ENCODE measurements around the gene SLC25A19. TPM values are rescaled to one million over a fixed set of nuclear protein-coding genes. Genes with fewer than 3 reads are reported as not detected.
A peak's percentile ranks its signal among the peaks of the same experiment; 100 is the strongest.

Gene SLC25A19
- total and polyA plus RNA-seq, 10 of the 15 experiments (the other 5 are each of a cell fraction or from before 2014, with no cell fraction given), result 32.9 to 91.6 (median 53.7) TPM

- Histone ChIP-seq H3K4me3 (no peak overlapping the region), H3K27me3 (replicated peaks in 1 of 2; ENCODE audit: control insufficient read depth in 2 of 2, insufficient read depth in 2 of 2, low read length in 1 of 2) (no peaks in the 10 kb centered on the region), H4K20me1 (ENCODE audit: control insufficient read depth, insufficient read depth) (no peaks in the 10 kb centered on the region), H3K9ac (ENCODE audit: control insufficient read depth, insufficient read depth, low read length) (no peak overlapping the region), H3K4me1 (ENCODE audit: control insufficient read depth, insufficient read depth, low read length) (peaks cover 85% of the 10 kb centered on the region), H2AFZ (ENCODE audit: control insufficient read depth, low read depth, low read length) (no peak overlapping the region), H3K27ac (ENCODE audit: control insufficient read depth, insufficient read depth) (peak overlapping the region; percentile 71), H3K36me3 (ENCODE audit: control insufficient read depth in 2 of 2, insufficient read depth in 2 of 2, low read length in 1 of 2) (peaks cover 23 to 27% of the 10 kb centered on the region in 2 experiments), H3K4me2 (ENCODE audit: control insufficient read depth, insufficient read depth) (no peak overlapping the region), H3K9me3 (replicated peaks; ENCODE audit: control insufficient read depth, insufficient read depth, low read length) (no peaks in the 10 kb centered on the region), H3K79me2 (ENCODE audit: control insufficient read depth, insufficient read depth, low read length) (peaks cover 38% of the 10 kb centered on the region)
- FAIRE-seq (no peak), ATAC-seq (no peak), DNase-seq (ENCODE audit: low read depth, low spot score) (no peak)
- SMC1A ChIA-PET (ENCODE audit: uncharacterized antibody, unreplicated experiment), result interaction anchor here (1.0 to 13.5 kb wide), 7 partner anchors 17 to 91 kb away, joined by 3 to 243 read pairs (median 4); partner anchors contain the start of gene SLC25A19
- 80% methylated on average over 11 of the region's 11 CpGs for WGBS (ENCODE audit: insufficient coverage, insufficient replicate concordance, low lambda C conversion rate, missing lambda C conversion rate)
- no peak for TF ChIP-seq PML (IDR thresholded peaks at IDR 0.05; ENCODE audit: low read length)
- TF ChIP-seq NR2F1 (conservative IDR thresholded peaks at IDR 0.05), result no peak
- TF ChIP-seq IKZF1 (conservative IDR thresholded peaks at IDR 0.05), result no peak
- no peak for TF ChIP-seq FOS (IDR thresholded peaks at IDR 0.05; ENCODE audit: borderline replicate concordance, extremely low read depth, insufficient read length)
- BruUV-seq (replicated peaks), result no TSS peak
- intact Hi-C loops (cut with micrococcal nuclease; ENCODE audit: unreplicated experiment) (no loop called here), in situ Hi-C loops (cut with MboI) (no loop called here)
- POLR2A ChIA-PET, result interaction anchor here (0.9 to 13.4 kb wide), 7 partner anchors 15 to 88 kb away, joined by 4 to 255 read pairs (median 8); partner anchors contain the start of genes GRB2, MIF4GD and SLC25A19
- CTCF ChIA-PET, result interaction anchor here (1.1 to 13.8 kb wide), 7 partner anchors 13 to 95 kb away, joined by 3 to 182 read pairs (median 5); partner anchors contain the start of gene GRB2
- RAD21 ChIA-PET (ENCODE audit: unreplicated experiment), result interaction anchor here (1.3 to 16.3 kb wide), 4 partner anchors 23 to 95 kb away, joined by 3 to 364 read pairs (median 6); partner anchors contain the start of genes GRB2 and SLC25A19
Measured at GRCh38 chr17:75317671-75318070, 28.4 kb upstream of the SLC25A19 start.

GRCh38 chr17:75316253-75316652 lies 27.0 kb upstream of the SLC25A19 start:
- Histone ChIP-seq H4K20me1 (ENCODE audit: control insufficient read depth, insufficient read depth) (no peaks in the 10 kb centered on the region), H3K4me2 (ENCODE audit: control insufficient read depth, insufficient read depth) (peak overlapping the region; percentile 75), H2AFZ (ENCODE audit: control insufficient read depth, low read depth, low read length) (no peak overlapping the region), H3K79me2 (ENCODE audit: control insufficient read depth, insufficient read depth, low read length) (peaks cover 29% of the 10 kb centered on the region), H3K36me3 (ENCODE audit: control insufficient read depth in 2 of 2, insufficient read depth in 2 of 2, low read length in 1 of 2) (peaks cover 14 to 16% of the 10 kb centered on the region in 2 experiments), H3K27ac (ENCODE audit: control insufficient read depth, insufficient read depth) (peak overlapping the region; percentile 89), H3K9ac (ENCODE audit: control insufficient read depth, insufficient read depth, low read length) (peak overlapping the region; percentile 45), H3K4me1 (ENCODE audit: control insufficient read depth, insufficient read depth, low read length) (peaks cover 87% of the 10 kb centered on the region), H3K27me3 (replicated peaks in 1 of 2; ENCODE audit: control insufficient read depth in 2 of 2, insufficient read depth in 2 of 2, low read length in 1 of 2) (no peaks in the 10 kb centered on the region), H3K9me3 (replicated peaks; ENCODE audit: control insufficient read depth, insufficient read depth, low read length) (no peaks in the 10 kb centered on the region), H3K4me3 (0 out of 2 replicates have a peak overlapping the region, but pooled peaks have one; percentile 30)
- CTCF ChIA-PET, result interaction anchor here (0.7 to 13.8 kb wide), 12 partner anchors 11 to 214 kb away, joined by 3 to 182 read pairs (median 6); partner anchors contain the start of genes GRB2 and SLC25A19
- 22% methylated on average over 5 of the region's 5 CpGs for WGBS (ENCODE audit: insufficient coverage, insufficient replicate concordance, low lambda C conversion rate, missing lambda C conversion rate)
- DNase-seq (ENCODE audit: low read depth, low spot score) (no peak), ATAC-seq (peak; percentile 8), FAIRE-seq (no peak)
- in situ Hi-C loops (cut with MboI), result no loop called here
- RAD21 ChIA-PET (ENCODE audit: unreplicated experiment), result interaction anchor here (0.8 to 16.3 kb wide), 10 partner anchors 22 to 96 kb away, joined by 3 to 364 read pairs (median 8); partner anchors contain the start of genes GRB2, MIF4GD and SLC25A19
- TF ChIP-seq MTA3 (IDR thresholded peaks at IDR 0.05; ENCODE audit: borderline replicate concordance, low read length) (peak; percentile 62; the same call in 1 of the 2 replicates), IRF4 (IDR thresholded peaks at IDR 0.05; ENCODE audit: low read depth, low read length) (0 out of 2 replicates have a peak, but pooled peaks have one; percentile 0), POLR2AphosphoS5 (IDR thresholded peaks at IDR 0.05; ENCODE audit: low read length) (peak; percentile 67), SRF (IDR thresholded peaks at IDR 0.05; ENCODE audit: low read depth in 2 of 2, low read length in 2 of 2) (no peak), MTA2 (IDR thresholded peaks at IDR 0.05; ENCODE audit: low read depth) (no peak), PML (IDR thresholded peaks at IDR 0.05; ENCODE audit: low read length) (no peak), POLR2AphosphoS2 (IDR thresholded peaks at IDR 0.05; ENCODE audit: low read depth, low read length) (peak; percentile 59; the same call in 1 of the 2 replicates)
- BruUV-seq (replicated peaks), result TSS peak; percentile 50
- SMC1A ChIA-PET (ENCODE audit: uncharacterized antibody, unreplicated experiment), result interaction anchor here (0.8 to 13.5 kb wide), 12 partner anchors 15 to 111 kb away, joined by 3 to 243 read pairs (median 5); partner anchors contain the start of gene SLC25A19
- POLR2A ChIA-PET, result interaction anchor here (0.6 to 13.4 kb wide), 22 partner anchors 9 to 255 kb away, joined by 3 to 255 read pairs (median 4); partner anchors contain the start of genes GRB2 and SLC25A19
- intact Hi-C loops (cut with micrococcal nuclease; ENCODE audit: unreplicated experiment), result loop anchor here (1.0 kb wide), 1 partner anchor 21 kb away; no protein-coding TSS in a partner anchor

Data from GM12878 (cell line).